Liver (tissue), 3 donors: Measurements from ENCODE around the gene GRIK1.

Source experiments
- EGR1 ChIP-seq, 2 donors: IDR thresholded peaks; 2 replicates each; pipeline ENCODE4 v1.6.1; 2016 to 2018; ENCODE audit warnings: antibody characterized with exemption in 2 of 2, low read depth in 2 of 2
- FOXA1 ChIP-seq: IDR thresholded peaks from 2 replicates; pipeline ENCODE4 v1.6.1; 2016; ENCODE audit warnings: antibody characterized with exemption
- GABPA ChIP-seq, 2 donors: IDR thresholded peaks in 1 of 2; conservative IDR thresholded peaks in 1 of 2; 2 replicates each; pipeline ENCODE4 v1.6.1; 2016; ENCODE audit warnings: antibody characterized with exemption in 2 of 2, mild to moderate bottlenecking in 1 of 2, moderate library complexity in 1 of 2
- RAD21 ChIP-seq, 2 donors: IDR thresholded peaks; 2 replicates each; pipeline ENCODE4 v1.6.1; 2016; ENCODE audit warnings: antibody characterized with exemption in 2 of 2, mild to moderate bottlenecking in 2 of 2
- RXRA ChIP-seq, 2 donors: IDR thresholded peaks; 2 replicates each; pipeline ENCODE4 v1.6.1; 2017 to 2018; ENCODE audit warnings: antibody characterized with exemption in 2 of 2, mild to moderate bottlenecking in 1 of 2
- TAF1 ChIP-seq: conservative IDR thresholded peaks from 2 replicates; pipeline ENCODE4 v1.6.1; 2016; ENCODE audit warnings: antibody characterized with exemption, mild to moderate bottlenecking
- TF ChIP-seq, protein P1 (sequence below): fragments of 150-350 bp; IDR thresholded peaks from 2 replicates; pipeline ENCODE4 v1.5.1; 2017; ENCODE audit warnings: improper control_type of control experiment, low read depth, low read length; ENCODE audit not compliant: missing input control
- TF ChIP-seq, protein P2 (sequence below): IDR thresholded peaks from 2 replicates; pipeline ENCODE4 v1.6.1; 2016; ENCODE audit warnings: antibody characterized with exemption
- TF ChIP-seq, protein P3 (sequence below): IDR thresholded peaks from 2 replicates; pipeline ENCODE4 v1.6.1; 2016; ENCODE audit warnings: antibody characterized with exemption
- TF ChIP-seq, protein P4 (sequence below): IDR thresholded peaks from 2 replicates; pipeline ENCODE4 v1.6.1; 2016; ENCODE audit warnings: antibody characterized with exemption, mild to moderate bottlenecking
- TF ChIP-seq, protein P5 (sequence below): IDR thresholded peaks from 2 replicates; pipeline ENCODE4 v1.6.1; 2016; ENCODE audit warnings: antibody characterized with exemption
- donor health status: healthy.
- donor health status: healthy.

DNA sequence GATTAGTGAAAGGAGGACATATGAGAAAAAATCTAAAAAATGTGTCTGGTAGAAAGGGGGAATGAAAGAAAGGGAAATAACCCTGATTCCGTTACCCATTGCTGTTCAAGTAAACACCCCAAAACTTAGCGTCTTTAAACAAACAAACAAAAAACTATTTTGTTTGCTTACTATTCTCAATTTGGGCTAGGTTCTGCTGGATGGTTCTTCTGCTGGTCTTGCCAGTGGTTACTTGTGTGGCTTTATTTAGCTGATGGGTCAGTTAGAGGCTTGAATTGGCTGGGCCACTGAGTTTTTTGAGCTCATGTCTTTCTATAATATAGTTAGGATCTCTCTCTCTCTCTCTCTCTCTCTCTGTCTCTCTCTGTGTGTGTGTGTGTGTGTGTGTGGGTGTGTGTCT is 112.1 kb downstream of the GRIK1 start:
- TF ChIP-seq RAD21 (IDR thresholded peaks at IDR 0.05) (no peak), EGR1 (IDR thresholded peaks at IDR 0.05; ENCODE audit: low read depth in 2 of 2) (no peak), FOXA1 (no peak), GABPA (IDR thresholded peaks at IDR 0.05 in 1 of 2, conservative IDR thresholded peaks at IDR 0.05 in 1 of 2) (no peak), TAF1 (no peak), RXRA (IDR thresholded peaks at IDR 0.05) (no peak)
- TF ChIP-seq, protein P1, sequence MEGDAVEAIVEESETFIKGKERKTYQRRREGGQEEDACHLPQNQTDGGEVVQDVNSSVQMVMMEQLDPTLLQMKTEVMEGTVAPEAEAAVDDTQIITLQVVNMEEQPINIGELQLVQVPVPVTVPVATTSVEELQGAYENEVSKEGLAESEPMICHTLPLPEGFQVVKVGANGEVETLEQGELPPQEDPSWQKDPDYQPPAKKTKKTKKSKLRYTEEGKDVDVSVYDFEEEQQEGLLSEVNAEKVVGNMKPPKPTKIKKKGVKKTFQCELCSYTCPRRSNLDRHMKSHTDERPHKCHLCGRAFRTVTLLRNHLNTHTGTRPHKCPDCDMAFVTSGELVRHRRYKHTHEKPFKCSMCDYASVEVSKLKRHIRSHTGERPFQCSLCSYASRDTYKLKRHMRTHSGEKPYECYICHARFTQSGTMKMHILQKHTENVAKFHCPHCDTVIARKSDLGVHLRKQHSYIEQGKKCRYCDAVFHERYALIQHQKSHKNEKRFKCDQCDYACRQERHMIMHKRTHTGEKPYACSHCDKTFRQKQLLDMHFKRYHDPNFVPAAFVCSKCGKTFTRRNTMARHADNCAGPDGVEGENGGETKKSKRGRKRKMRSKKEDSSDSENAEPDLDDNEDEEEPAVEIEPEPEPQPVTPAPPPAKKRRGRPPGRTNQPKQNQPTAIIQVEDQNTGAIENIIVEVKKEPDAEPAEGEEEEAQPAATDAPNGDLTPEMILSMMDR = no peak
- TF ChIP-seq, protein P2, sequence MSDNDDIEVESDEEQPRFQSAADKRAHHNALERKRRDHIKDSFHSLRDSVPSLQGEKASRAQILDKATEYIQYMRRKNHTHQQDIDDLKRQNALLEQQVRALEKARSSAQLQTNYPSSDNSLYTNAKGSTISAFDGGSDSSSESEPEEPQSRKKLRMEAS = no peak
- TF ChIP-seq, protein P3, sequence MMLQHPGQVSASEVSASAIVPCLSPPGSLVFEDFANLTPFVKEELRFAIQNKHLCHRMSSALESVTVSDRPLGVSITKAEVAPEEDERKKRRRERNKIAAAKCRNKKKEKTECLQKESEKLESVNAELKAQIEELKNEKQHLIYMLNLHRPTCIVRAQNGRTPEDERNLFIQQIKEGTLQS = no peak
- TF ChIP-seq, protein P4, sequence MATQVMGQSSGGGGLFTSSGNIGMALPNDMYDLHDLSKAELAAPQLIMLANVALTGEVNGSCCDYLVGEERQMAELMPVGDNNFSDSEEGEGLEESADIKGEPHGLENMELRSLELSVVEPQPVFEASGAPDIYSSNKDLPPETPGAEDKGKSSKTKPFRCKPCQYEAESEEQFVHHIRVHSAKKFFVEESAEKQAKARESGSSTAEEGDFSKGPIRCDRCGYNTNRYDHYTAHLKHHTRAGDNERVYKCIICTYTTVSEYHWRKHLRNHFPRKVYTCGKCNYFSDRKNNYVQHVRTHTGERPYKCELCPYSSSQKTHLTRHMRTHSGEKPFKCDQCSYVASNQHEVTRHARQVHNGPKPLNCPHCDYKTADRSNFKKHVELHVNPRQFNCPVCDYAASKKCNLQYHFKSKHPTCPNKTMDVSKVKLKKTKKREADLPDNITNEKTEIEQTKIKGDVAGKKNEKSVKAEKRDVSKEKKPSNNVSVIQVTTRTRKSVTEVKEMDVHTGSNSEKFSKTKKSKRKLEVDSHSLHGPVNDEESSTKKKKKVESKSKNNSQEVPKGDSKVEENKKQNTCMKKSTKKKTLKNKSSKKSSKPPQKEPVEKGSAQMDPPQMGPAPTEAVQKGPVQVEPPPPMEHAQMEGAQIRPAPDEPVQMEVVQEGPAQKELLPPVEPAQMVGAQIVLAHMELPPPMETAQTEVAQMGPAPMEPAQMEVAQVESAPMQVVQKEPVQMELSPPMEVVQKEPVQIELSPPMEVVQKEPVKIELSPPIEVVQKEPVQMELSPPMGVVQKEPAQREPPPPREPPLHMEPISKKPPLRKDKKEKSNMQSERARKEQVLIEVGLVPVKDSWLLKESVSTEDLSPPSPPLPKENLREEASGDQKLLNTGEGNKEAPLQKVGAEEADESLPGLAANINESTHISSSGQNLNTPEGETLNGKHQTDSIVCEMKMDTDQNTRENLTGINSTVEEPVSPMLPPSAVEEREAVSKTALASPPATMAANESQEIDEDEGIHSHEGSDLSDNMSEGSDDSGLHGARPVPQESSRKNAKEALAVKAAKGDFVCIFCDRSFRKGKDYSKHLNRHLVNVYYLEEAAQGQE = no peak
- TF ChIP-seq, protein P5, sequence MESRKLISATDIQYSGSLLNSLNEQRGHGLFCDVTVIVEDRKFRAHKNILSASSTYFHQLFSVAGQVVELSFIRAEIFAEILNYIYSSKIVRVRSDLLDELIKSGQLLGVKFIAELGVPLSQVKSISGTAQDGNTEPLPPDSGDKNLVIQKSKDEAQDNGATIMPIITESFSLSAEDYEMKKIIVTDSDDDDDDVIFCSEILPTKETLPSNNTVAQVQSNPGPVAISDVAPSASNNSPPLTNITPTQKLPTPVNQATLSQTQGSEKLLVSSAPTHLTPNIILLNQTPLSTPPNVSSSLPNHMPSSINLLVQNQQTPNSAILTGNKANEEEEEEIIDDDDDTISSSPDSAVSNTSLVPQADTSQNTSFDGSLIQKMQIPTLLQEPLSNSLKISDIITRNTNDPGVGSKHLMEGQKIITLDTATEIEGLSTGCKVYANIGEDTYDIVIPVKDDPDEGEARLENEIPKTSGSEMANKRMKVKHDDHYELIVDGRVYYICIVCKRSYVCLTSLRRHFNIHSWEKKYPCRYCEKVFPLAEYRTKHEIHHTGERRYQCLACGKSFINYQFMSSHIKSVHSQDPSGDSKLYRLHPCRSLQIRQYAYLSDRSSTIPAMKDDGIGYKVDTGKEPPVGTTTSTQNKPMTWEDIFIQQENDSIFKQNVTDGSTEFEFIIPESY = no peak
